HFFc6 (cell line): ENCODE results near the gene CSRNP3. TPM values are rescaled to one million over a fixed set of nuclear protein-coding genes. Genes with fewer than 3 reads are reported as not detected.

Source experiments
- DNase-seq: peaks from one replicate; pipeline ENCODE4 v3.0.0-alpha.2; 2018
- H3K27ac Mint-ChIP-seq: 2 replicates; pipeline ENCODE4 v1.8.0; 2020; ENCODE audit warnings: mild to moderate bottlenecking, mixed read lengths
- H3K27me3 Mint-ChIP-seq: 2 replicates; pipeline ENCODE4 v1.8.0; 2021; ENCODE audit warnings: mild to moderate bottlenecking, moderate library complexity, mixed read lengths; ENCODE audit not compliant: insufficient read depth
- H3K36me3 Mint-ChIP-seq: 2 replicates; pipeline ENCODE4 v1.8.0; 2021; ENCODE audit warnings: low read depth, mixed read lengths
- H3K4me1 Mint-ChIP-seq: 2 replicates; pipeline ENCODE4 v1.8.0; 2020; ENCODE audit warnings: low read depth, mixed read lengths
- H3K4me3 Mint-ChIP-seq: 2 replicates; pipeline ENCODE4 v1.8.0; 2020; ENCODE audit warnings: mild to moderate bottlenecking, moderate library complexity, mixed read lengths
- H3K9me3 Mint-ChIP-seq: 2 replicates; pipeline ENCODE4 v1.8.0; 2020; ENCODE audit warnings: mild to moderate bottlenecking, mixed read lengths
- total RNA-seq, 6 experiments: library from RNA; stranded (reverse); fragmentation: NEBNext Ultra II Directional; extraction: Animal tissue kit (Norgen Biotek cat#: 25700); gene quantifications; 2 replicates in 1 of 6; 3 replicates in 5 of 6; pipeline ENCODE4 v1.2.3, GENCODE V29; 2021
- TF ChIP-seq, protein P1 (sequence below): fragments of 200-600 bp; sonication (generic); IDR thresholded peaks from 2 replicates; pipeline ENCODE4 v1.5.0; 2021; ENCODE audit warnings: antibody characterized with exemption, mild to moderate bottlenecking

Gene CSRNP3
- total RNA-seq, 6 experiments from 2014 or later = 0.02 to 0.79 (median 0.31) TPM; not detected in 2

DNA sequence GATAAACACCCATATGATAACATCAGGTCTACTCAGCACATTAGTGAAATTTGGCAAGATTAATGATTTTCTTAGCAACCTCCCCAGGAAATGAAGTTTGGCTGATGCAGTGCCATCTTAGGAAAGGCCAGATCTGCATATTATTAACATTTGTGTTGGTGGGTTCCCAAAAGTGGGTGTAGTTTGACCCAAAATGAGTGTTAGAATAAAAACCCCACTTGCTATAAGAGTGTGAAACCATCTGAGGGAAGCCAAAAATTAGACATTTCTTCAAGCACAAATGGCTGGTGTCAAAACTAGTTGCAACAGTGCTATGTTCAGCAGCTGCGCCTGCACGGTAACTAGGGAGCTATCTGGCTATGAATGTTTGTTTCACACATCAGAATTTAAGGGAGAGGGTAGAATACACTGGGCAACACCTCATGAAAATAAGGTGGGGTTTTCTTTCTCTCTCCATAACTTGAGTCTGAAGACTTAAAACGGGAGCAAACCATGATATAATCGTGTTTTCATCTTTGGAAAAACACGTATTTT is 15.9 kb upstream of the CSRNP3 start:
- Mint-ChIP-seq H3K4me1 (no peaks in the 10 kb centered on the region), H3K9me3 (peaks cover 19% of the 10 kb centered on the region; the same call in 1 of the 2 replicates), H3K4me3 (no peak overlapping the region), H3K27ac (no peak overlapping the region), H3K27me3 (no peaks in the 10 kb centered on the region; the same call in 1 of the 2 replicates), H3K36me3 (no peaks in the 10 kb centered on the region)
- DNase-seq = no peak
- TF ChIP-seq, protein P1, sequence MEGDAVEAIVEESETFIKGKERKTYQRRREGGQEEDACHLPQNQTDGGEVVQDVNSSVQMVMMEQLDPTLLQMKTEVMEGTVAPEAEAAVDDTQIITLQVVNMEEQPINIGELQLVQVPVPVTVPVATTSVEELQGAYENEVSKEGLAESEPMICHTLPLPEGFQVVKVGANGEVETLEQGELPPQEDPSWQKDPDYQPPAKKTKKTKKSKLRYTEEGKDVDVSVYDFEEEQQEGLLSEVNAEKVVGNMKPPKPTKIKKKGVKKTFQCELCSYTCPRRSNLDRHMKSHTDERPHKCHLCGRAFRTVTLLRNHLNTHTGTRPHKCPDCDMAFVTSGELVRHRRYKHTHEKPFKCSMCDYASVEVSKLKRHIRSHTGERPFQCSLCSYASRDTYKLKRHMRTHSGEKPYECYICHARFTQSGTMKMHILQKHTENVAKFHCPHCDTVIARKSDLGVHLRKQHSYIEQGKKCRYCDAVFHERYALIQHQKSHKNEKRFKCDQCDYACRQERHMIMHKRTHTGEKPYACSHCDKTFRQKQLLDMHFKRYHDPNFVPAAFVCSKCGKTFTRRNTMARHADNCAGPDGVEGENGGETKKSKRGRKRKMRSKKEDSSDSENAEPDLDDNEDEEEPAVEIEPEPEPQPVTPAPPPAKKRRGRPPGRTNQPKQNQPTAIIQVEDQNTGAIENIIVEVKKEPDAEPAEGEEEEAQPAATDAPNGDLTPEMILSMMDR = no peak

DNA sequence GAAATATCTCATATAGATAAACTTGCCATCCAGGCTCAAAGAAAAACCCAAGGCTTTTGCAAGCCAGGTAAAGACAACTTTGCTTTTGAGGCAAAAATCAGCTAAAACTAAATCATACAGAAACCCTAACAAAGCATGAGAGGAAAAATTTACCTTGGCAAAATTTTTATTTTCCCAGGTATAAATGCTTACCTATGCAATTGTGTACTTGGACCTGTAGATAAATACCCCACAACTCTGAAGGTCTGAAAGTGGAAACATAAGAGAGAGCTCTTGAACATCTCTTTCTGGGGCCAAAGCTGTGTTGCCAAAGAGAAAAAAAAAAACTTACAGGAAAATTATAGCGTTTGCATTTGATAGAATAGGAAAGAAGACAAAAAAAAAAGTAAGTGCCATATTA is 14.6 kb upstream of the CSRNP3 start:
- DNase-seq = no peak
- H3K4me1 Mint-ChIP-seq = no peaks in the 10 kb centered on the region
- H3K27ac Mint-ChIP-seq = no peak overlapping the region
- no peaks in the 10 kb centered on the region; the same call in 1 of the 2 replicates for H3K27me3 Mint-ChIP-seq
- H3K36me3 Mint-ChIP-seq = no peaks in the 10 kb centered on the region
- no peak overlapping the region for H3K4me3 Mint-ChIP-seq
- H3K9me3 Mint-ChIP-seq = peaks cover 19% of the 10 kb centered on the region; the same call in 1 of the 2 replicates
- TF ChIP-seq, protein P1 = no peak

DNA sequence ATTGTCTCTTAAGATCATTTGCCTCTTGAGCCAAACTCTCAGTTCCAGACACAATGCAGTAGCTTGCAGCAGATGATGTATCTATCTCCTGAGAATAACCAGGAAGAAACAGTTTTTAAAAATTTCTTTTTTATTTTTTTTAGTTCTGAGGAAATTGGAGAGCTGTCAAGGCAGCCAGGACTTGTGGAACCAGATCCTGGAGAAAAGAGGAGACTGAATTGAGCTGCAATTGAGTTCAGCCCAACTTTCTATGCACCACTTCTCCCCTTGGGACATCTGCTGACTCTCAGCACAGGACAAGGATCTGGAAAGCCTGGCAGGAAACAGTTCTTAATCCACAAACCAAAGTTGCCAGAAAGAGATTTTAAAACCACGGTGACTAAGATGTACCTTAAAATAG is 13.5 kb upstream of the CSRNP3 start:
- no peaks in the 10 kb centered on the region for H3K36me3 Mint-ChIP-seq
- DNase-seq = no peak
- no peak overlapping the region for H3K27ac Mint-ChIP-seq
- TF ChIP-seq, protein P1 = no peak
- no peak overlapping the region for H3K4me3 Mint-ChIP-seq
- H3K27me3 Mint-ChIP-seq = no peaks in the 10 kb centered on the region; the same call in 1 of the 2 replicates
- H3K9me3 Mint-ChIP-seq = peaks cover 25% of the 10 kb centered on the region
- no peaks in the 10 kb centered on the region for H3K4me1 Mint-ChIP-seq

DNA sequence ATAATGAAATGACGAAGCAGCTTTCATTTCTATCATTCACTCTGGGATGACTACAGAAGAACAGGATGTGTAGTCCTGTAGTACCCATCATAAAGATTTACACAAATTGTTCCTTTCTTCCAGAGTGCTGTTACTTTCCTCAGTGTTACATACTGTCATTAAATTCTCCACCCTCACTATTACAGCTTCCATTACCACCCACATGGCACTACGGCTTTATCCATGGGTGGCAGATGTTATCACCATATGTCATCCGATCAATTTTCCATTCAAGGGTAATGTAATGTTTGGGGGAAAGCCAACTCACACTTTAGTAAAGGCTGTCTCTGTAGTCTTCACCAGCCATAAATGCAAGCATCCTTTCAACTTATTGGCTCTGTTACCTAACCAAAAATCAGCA is 7.1 kb upstream of the CSRNP3 start:
- H3K9me3 Mint-ChIP-seq = peaks cover 15% of the 10 kb centered on the region
- no peak overlapping the region for H3K4me3 Mint-ChIP-seq
- no peaks in the 10 kb centered on the region for H3K4me1 Mint-ChIP-seq
- H3K36me3 Mint-ChIP-seq = no peaks in the 10 kb centered on the region
- TF ChIP-seq, protein P1 = no peak
- no peaks in the 10 kb centered on the region for H3K27me3 Mint-ChIP-seq
- H3K27ac Mint-ChIP-seq = no peak overlapping the region
- DNase-seq = no peak

DNA sequence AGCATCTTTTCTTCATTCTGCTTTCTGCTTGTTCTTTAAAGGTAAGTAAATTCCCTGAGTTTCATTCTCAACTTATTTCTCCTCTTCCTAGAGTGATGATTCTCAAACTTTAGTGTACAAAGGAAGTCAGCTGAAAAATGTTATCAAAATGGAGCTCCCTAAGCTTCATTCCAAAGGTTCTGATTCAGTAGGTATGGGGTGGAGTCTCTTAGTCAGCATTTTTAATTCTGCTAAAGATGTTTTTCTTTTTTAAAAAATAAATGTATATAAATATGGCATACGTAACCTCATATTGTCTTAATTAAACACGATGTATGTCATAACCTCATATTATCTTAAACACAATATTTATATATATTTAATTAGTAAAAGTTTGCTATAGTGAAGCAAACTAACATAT is 3.1 kb upstream of the CSRNP3 start:
- Mint-ChIP-seq H3K4me3 (no peak overlapping the region), H3K36me3 (no peaks in the 10 kb centered on the region), H3K9me3 (peaks cover 18% of the 10 kb centered on the region), H3K27ac (no peak overlapping the region), H3K4me1 (no peaks in the 10 kb centered on the region), H3K27me3 (no peaks in the 10 kb centered on the region)
- TF ChIP-seq, protein P1 = no peak
- no peak for DNase-seq
